ENCODE data around the gene SLC6A11.

DNA sequence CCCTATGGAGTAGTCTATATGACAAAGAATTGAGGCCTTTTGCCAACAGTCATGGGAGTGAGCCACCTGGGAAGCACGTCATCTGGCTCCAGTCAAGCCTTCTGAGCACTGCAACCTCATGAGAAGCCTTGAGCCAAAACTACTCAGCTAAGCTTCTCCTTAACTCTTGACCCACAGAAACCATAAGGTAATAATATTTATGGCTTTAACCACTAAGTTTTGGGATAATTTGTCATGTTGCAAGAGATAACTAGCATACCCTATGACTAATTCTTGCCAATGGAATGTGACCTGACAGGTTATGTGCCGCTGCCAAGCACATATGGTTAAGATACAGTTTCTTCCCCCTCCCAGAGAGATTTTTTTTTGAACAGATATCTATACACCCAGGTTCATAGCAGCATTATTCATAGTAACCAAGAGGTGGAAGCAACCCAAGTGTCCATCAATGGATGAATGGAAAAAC is 11.8 kb upstream of the SLC6A11 start:
- TF ChIP-seq, protein P1, sequence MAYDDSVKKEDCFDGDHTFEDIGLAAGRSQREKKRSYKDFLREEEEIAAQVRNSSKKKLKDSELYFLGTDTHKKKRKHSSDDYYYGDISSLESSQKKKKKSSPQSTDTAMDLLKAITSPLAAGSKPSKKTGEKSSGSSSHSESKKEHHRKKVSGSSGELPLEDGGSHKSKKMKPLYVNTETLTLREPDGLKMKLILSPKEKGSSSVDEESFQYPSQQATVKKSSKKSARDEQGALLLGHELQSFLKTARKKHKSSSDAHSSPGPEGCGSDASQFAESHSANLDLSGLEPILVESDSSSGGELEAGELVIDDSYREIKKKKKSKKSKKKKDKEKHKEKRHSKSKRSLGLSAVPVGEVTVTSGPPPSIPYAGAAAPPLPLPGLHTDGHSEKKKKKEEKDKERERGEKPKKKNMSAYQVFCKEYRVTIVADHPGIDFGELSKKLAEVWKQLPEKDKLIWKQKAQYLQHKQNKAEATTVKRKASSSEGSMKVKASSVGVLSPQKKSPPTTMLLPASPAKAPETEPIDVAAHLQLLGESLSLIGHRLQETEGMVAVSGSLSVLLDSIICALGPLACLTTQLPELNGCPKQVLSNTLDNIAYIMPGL (CRISPR knock-in tag; IDR thresholded peaks at IDR 0.05), result no peak
- TF ChIP-seq ZNF138 (CRISPR knock-in tag; conservative IDR thresholded peaks at IDR 0.05), result no peak
- TF ChIP-seq, protein P2, sequence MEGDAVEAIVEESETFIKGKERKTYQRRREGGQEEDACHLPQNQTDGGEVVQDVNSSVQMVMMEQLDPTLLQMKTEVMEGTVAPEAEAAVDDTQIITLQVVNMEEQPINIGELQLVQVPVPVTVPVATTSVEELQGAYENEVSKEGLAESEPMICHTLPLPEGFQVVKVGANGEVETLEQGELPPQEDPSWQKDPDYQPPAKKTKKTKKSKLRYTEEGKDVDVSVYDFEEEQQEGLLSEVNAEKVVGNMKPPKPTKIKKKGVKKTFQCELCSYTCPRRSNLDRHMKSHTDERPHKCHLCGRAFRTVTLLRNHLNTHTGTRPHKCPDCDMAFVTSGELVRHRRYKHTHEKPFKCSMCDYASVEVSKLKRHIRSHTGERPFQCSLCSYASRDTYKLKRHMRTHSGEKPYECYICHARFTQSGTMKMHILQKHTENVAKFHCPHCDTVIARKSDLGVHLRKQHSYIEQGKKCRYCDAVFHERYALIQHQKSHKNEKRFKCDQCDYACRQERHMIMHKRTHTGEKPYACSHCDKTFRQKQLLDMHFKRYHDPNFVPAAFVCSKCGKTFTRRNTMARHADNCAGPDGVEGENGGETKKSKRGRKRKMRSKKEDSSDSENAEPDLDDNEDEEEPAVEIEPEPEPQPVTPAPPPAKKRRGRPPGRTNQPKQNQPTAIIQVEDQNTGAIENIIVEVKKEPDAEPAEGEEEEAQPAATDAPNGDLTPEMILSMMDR (IDR thresholded peaks at IDR 0.05), result no peak
- no peak for TF ChIP-seq ATF1 (CRISPR knock-in tag; IDR thresholded peaks at IDR 0.05)
- TF ChIP-seq, protein P3, sequence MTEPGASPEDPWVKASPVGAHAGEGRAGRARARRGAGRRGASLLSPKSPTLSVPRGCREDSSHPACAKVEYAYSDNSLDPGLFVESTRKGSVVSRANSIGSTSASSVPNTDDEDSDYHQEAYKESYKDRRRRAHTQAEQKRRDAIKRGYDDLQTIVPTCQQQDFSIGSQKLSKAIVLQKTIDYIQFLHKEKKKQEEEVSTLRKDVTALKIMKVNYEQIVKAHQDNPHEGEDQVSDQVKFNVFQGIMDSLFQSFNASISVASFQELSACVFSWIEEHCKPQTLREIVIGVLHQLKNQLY (CRISPR knock-in tag; IDR thresholded peaks at IDR 0.05), result no peak
- TF ChIP-seq, protein P4, sequence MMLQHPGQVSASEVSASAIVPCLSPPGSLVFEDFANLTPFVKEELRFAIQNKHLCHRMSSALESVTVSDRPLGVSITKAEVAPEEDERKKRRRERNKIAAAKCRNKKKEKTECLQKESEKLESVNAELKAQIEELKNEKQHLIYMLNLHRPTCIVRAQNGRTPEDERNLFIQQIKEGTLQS (CRISPR knock-in tag; conservative IDR thresholded peaks at IDR 0.05), result no peak
- no peak for TF ChIP-seq RELA (CRISPR knock-in tag; IDR thresholded peaks at IDR 0.05; ENCODE audit: borderline replicate concordance)

Data from WTC11 (cell line).